Endothelial cell (in vitro differentiated cells): ENCODE results near the gene CHMP2A. TPM values are rescaled to one million over a fixed set of nuclear protein-coding genes. Genes with fewer than 3 reads are reported as not detected.
A peak's percentile ranks its signal among the peaks of the same experiment; 100 is the strongest.

ENCODE experiments used
- DNase-seq: peaks from one replicate; pipeline ENCODE4 v3.0.0; 2021; ENCODE audit warnings: low spot score
- H3K27ac Mint-ChIP-seq: one replicate; pipeline ENCODE4 v1.8.0; 2021; ENCODE audit warnings: mixed read lengths, inconsistent platforms; ENCODE audit not compliant: unreplicated experiment
- H3K27me3 Mint-ChIP-seq: one replicate; pipeline ENCODE4 v1.8.0; 2021; ENCODE audit warnings: mild to moderate bottlenecking, moderate library complexity, mixed read lengths, inconsistent platforms; ENCODE audit not compliant: unreplicated experiment
- H3K36me3 Mint-ChIP-seq: one replicate; pipeline ENCODE4 v1.8.0; 2021; ENCODE audit warnings: mild to moderate bottlenecking, low read depth, mixed read lengths, inconsistent platforms; ENCODE audit not compliant: unreplicated experiment
- H3K4me1 Mint-ChIP-seq: one replicate; pipeline ENCODE4 v1.8.0; 2021; ENCODE audit warnings: mild to moderate bottlenecking, mixed read lengths, inconsistent platforms; ENCODE audit not compliant: unreplicated experiment
- H3K4me3 Mint-ChIP-seq: one replicate; pipeline ENCODE4 v1.8.0; 2021; ENCODE audit warnings: mild to moderate bottlenecking, mixed read lengths, inconsistent platforms; ENCODE audit not compliant: unreplicated experiment
- H3K9me3 Mint-ChIP-seq: one replicate; pipeline ENCODE4 v1.8.0; 2021; ENCODE audit warnings: mixed read lengths, inconsistent platforms; ENCODE audit not compliant: unreplicated experiment
- total RNA-seq: library from RNA; stranded (reverse); fragmentation: NEBNext Ultra II Directional; extraction: Animal tissue kit (Norgen Biotek cat#: 25700); gene quantifications from one replicate; pipeline ENCODE4 v1.2.1, GENCODE V29; 2021; ENCODE audit not compliant: unreplicated experiment
- TF ChIP-seq, protein P1 (sequence below): fragments of 200-600 bp; sonication (generic); IDR thresholded peaks from one replicate; pipeline ENCODE4 v1.5.0; 2021; ENCODE audit warnings: antibody characterized with exemption; ENCODE audit not compliant: unreplicated experiment

The CHMP2A gene
- total RNA-seq, 1 donor from 2014 or later: 130 TPM

DNA sequence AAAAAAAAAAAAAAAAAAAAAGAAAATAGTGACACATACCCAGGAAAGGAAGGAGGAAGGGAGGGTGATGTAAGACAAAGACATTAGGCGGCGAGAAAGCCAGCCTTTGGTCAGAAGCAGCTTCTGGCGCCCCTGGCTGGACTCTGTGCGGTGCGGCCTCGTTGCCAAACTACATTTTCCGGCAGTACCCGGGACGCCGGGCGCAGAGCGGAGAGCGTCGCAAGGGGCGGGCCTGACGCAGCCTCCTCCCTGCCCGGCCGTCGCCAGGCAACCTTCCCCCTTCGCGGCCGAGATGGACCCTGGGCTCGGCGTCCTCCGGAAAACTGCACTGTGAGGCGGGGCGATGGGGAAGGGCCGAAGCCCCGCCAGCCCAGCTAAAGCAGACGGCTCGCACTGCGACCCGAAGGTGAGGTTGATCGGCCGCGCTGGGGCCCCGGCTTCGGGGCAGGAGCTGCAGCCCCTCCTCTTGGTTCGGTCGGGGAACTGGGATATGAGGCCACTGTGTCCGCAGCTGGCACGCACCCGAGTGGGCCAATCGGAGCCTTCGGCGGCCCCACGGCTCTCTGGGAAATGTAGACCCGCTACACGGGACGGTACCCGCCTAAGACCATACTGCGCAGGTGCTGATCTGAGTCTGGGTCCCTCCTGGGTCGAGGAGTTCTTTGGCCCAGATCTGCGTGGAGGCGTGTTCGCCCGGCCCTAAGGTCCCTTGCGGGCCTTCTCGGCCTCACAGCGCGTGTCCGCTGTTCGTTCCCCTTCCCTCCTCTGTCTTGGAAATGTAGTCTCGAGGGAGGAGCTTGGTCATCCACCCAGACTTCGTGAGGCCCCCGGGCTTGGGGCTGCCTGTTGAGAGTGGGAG lies 20.5 kb upstream of the CHMP2A start:
- TF ChIP-seq, protein P1, sequence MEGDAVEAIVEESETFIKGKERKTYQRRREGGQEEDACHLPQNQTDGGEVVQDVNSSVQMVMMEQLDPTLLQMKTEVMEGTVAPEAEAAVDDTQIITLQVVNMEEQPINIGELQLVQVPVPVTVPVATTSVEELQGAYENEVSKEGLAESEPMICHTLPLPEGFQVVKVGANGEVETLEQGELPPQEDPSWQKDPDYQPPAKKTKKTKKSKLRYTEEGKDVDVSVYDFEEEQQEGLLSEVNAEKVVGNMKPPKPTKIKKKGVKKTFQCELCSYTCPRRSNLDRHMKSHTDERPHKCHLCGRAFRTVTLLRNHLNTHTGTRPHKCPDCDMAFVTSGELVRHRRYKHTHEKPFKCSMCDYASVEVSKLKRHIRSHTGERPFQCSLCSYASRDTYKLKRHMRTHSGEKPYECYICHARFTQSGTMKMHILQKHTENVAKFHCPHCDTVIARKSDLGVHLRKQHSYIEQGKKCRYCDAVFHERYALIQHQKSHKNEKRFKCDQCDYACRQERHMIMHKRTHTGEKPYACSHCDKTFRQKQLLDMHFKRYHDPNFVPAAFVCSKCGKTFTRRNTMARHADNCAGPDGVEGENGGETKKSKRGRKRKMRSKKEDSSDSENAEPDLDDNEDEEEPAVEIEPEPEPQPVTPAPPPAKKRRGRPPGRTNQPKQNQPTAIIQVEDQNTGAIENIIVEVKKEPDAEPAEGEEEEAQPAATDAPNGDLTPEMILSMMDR: no peak
- Mint-ChIP-seq H3K27me3 (peaks cover 22% of the 10 kb centered on the region), H3K4me3 (peak overlapping the region; percentile 91), H3K4me1 (peaks cover 33% of the 10 kb centered on the region), H3K36me3 (peaks cover 17% of the 10 kb centered on the region), H3K9me3 (no peaks in the 10 kb centered on the region), H3K27ac (peak overlapping the region; percentile 92)
- DNase-seq: peak; percentile 85

DNA sequence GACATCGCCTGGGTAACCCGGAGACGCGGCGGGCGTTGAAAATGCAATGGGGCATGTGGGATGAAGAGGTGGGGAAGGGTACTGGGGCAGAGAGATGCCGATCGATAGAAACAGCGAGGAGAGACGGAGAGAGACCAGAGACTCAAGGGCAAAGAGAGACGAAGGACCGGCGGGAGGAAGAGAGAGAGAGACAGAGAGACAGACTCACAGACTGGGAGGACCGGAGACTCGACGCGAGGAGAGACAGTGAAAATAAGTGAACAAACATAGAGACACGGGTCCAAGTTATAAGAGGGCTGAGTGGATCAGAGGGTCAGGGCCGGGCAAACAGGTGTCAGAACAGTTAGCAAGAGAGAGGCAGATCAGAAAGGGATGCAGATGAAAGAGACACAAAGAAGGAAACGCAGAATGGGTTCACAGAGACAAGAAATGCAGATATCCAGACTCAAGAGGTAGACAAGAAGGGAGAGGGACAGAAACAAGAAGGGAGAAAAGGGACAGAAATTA lies 18.8 kb upstream of the CHMP2A start:
- TF ChIP-seq, protein P1: no peak
- H3K4me3 Mint-ChIP-seq: peak overlapping the region; percentile 99
- H3K36me3 Mint-ChIP-seq: peaks cover 28% of the 10 kb centered on the region
- peaks cover 24% of the 10 kb centered on the region for H3K4me1 Mint-ChIP-seq
- no peak for DNase-seq
- peak overlapping the region; percentile 100 for H3K27ac Mint-ChIP-seq
- H3K9me3 Mint-ChIP-seq: no peaks in the 10 kb centered on the region
- H3K27me3 Mint-ChIP-seq: peaks cover 24% of the 10 kb centered on the region

DNA sequence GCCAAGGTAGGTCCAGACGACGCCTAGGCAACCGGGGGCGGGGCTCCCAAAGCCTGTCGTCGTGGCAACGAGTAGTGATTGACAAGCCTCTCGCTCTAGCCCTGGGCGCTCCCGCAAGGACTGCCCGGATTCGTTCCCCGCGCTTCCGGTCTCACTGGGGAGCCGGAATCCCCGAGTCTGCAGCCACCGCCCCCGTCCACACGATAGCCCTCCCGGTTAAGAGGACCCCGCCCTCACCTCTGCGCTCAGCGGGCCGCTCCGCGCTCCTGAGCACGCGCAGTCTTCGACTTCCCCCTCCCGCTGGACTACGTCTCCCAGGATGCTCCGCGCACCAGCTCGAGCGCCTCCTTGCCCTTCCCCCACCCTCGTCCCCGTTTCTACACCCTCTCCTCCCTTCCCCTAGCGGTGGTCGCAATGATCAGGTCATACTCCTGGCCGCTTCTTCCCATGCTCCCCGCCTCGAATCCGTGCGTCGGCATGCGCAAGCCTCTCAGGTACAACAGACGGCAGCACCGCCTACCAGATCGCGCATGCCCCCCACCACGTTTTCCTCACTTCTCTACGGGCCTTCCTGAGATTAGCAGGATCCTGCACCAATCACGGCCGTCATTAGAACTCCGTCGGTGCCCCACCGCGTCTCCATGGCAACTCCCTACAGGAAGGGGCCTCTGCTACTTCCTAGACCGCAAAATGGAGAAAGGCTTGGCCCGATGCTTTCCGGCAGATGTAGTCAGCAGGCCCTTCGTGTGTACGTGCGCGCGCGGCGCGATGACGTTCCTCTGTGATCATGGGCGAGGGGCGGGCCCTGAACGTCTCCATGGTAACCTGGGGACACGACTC lies 18.1 kb upstream of the CHMP2A start, which contains the start of gene MZF1:
MZF1 (minus strand) TSS at position 518 of the 840 bp plus-strand sequence. CDS start 1,946 bp downstream, outside the sequence.
- Mint-ChIP-seq H3K4me1 (peaks cover 24% of the 10 kb centered on the region), H3K36me3 (peaks cover 32% of the 10 kb centered on the region)

DNA sequence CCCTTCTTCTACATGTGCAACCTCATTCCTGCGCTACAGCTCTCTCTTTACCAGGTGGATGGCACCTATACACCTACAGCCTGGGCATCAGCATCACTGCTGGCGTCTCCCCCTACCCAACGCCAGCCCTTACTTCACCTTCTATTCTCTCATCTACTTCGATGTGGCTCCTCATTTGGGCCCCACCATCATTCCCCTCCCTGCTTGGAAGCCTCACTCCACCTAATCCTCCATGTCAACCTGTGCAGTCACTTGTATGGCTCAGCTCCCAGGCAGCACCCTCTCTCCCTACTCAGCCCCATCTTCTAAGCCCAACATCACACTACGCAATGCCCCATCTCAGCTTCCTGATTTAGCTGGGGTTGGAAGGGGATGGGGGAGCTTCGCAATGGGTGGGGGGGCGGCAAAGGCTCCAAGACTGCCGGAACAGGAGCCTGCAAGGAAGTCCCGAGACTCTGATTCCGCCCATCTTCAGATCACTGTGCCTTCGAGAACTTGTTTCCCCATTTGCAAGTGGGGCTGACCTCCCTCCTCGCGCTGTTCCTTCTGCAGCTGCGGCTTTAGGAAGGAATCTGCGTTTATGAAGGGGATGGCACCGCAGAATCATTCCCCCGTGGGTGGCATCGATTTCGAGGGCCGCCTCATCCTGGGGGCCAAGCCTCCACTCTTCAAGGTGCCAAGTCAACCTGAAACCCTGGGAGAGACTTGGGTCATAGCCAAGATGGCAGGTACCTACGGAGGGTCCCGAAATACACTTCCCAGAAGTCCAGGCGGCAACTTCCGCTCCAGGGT lies 17.3 kb upstream of the CHMP2A start:
- DNase-seq: no peak
- no peaks in the 10 kb centered on the region for H3K9me3 Mint-ChIP-seq
- peak overlapping the region; percentile 100 for H3K27ac Mint-ChIP-seq
- H3K4me1 Mint-ChIP-seq: peaks cover 24% of the 10 kb centered on the region
- TF ChIP-seq, protein P1: no peak
- H3K27me3 Mint-ChIP-seq: peaks cover 28% of the 10 kb centered on the region
- peak overlapping the region; percentile 99 for H3K4me3 Mint-ChIP-seq
- peaks cover 34% of the 10 kb centered on the region for H3K36me3 Mint-ChIP-seq

More for the DNA sequence above, 18.1 kb upstream of the CHMP2A start, which contains the start of gene MZF1:
- TF ChIP-seq, protein P1: no peak
- peak within 1 kb of the TSS; percentile 100 for H3K27ac Mint-ChIP-seq
- H3K4me3 Mint-ChIP-seq: peak within 1 kb of the TSS; percentile 99
- DNase-seq: peak; percentile 98
- H3K27me3 Mint-ChIP-seq: peaks cover 27% of the 10 kb centered on the region
- H3K9me3 Mint-ChIP-seq: no peaks in the 10 kb centered on the region
